Mucosa of rectum (tissue), 2 donors: ENCODE data around the gene APOB.

Source experiments
- H3K27ac ChIP-seq, 2 donors: one replicate each; pipeline ENCODE4 v1.7.0; 2013; ENCODE audit warnings: inconsistent platforms in 2 of 2, low read depth in 2 of 2, low read length in 2 of 2
- H3K27me3 ChIP-seq, 2 donors: one replicate each; pipeline ENCODE4 v1.7.0; 2013; ENCODE audit warnings: low read length in 2 of 2; ENCODE audit not compliant: control insufficient read depth in 2 of 2, insufficient read depth in 2 of 2
- H3K36me3 ChIP-seq, 2 donors: one replicate each; pipeline ENCODE4 v1.7.0; 2013; ENCODE audit warnings: low read length in 2 of 2; ENCODE audit not compliant: control insufficient read depth in 2 of 2, insufficient read depth in 2 of 2
- H3K4me1 ChIP-seq, 2 donors: one replicate each; pipeline ENCODE4 v1.7.0; 2013; ENCODE audit warnings: low read length in 2 of 2, mild to moderate bottlenecking in 1 of 2; ENCODE audit not compliant: control insufficient read depth in 2 of 2, insufficient read depth in 2 of 2
- H3K4me3 ChIP-seq, 2 donors: one replicate each; pipeline ENCODE4 v1.7.0; 2013; ENCODE audit warnings: low read length in 2 of 2
- H3K9ac ChIP-seq, 2 donors: one replicate each; pipeline ENCODE4 v1.7.0; 2013; ENCODE audit warnings: low read length in 2 of 2, low read depth in 1 of 2, mild to moderate bottlenecking in 1 of 2
- H3K9me3 ChIP-seq, 2 donors: one replicate each; pipeline ENCODE4 v1.7.0; 2013; ENCODE audit warnings: low read length in 2 of 2; ENCODE audit not compliant: control insufficient read depth in 2 of 2
- donor health status: healthy.
- donor health status: Normal muscosa, but diverticular disease.

Gene APOB

GRCh38 chr2:21038403-21039073 lies 5.3 kb downstream of the APOB start:
- H3K9me3 ChIP-seq = no peaks in the 10 kb centered on the region
- no peaks in the 10 kb centered on the region for H3K4me1 ChIP-seq
- H3K27me3 ChIP-seq = peaks cover 3 to 7% of the 10 kb centered on the region in 2 donors
- H3K9ac ChIP-seq = no peak overlapping the region
- no peaks in the 10 kb centered on the region for H3K36me3 ChIP-seq
- no peak overlapping the region for H3K27ac ChIP-seq
- H3K4me3 ChIP-seq = no peak overlapping the region

DNA sequence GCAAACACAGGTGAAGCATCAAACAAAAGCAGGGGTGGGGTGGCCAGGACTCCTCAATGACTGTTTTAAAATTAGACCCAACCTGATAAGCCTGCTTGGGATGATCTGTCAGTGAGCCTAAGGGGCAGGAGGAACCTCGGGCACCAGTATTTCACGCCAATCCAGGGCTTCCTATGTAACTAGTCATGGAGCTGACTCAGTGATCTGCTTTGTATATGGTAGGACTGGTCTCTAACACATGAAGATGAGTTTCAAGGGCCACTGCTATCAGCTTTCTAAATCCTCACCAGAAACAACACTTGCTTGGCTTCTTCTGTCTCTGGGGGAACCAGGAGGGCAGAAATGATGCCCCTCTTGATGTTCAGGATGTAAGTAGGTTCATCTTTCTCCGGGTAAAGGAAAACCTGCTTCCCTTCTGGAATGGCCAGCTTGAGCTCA lies 6.2 kb downstream of the APOB start:
- no peak overlapping the region for H3K27ac ChIP-seq
- H3K27me3 ChIP-seq = no peaks in the 10 kb centered on the region
- no peaks in the 10 kb centered on the region for H3K4me1 ChIP-seq
- no peaks in the 10 kb centered on the region for H3K9me3 ChIP-seq
- H3K4me3 ChIP-seq = no peak overlapping the region
- no peak overlapping the region for H3K9ac ChIP-seq
- no peaks in the 10 kb centered on the region for H3K36me3 ChIP-seq

DNA sequence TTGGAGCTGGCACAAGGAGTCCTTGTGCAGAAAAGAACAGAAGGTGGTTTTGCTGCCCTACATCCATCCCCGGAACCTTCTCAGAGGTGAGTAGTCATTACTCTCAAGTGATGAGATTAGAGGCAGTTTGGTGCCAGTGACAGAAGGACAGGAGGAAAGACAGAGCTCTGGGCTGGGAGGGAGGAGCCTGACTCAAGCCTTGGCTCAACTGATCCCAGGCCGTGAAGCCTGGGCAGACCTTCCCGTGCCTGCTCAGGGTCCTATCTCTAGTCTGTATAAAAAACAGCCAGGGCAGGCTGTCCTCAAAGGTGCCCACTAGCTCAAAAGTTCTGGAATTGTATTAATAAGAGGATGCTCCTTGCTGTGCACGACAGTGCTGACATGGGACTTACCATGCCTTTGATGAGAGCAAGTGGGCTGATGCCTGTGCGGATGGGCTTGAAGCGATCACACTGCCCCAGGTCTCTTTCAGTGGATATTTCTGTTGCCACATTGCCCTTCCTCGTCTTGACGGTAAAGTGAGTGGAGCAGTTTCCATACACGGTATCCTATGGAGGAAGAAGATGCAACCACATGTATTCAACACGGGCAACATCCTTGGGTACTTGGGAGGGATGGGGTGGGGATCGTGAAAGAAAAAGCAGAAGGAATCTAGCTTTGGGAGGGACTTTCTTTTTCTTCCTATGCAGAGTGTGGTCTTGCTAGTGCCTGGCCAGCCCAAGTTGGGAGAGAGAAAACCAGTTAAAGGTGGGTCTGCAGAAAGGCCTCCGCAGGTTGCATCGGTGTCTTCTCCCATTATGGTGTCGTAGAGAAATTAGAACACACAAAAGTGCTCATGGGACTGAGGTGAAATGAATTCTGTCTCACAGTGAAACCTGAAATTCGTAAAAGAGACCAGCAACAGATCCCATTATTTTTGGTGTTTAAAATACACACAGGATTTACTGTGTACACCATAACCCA lies 6.9 kb downstream of the APOB start:
- Histone ChIP-seq H3K27ac (no peak overlapping the region), H3K9ac (no peak overlapping the region), H3K36me3 (no peaks in the 10 kb centered on the region), H3K4me1 (no peaks in the 10 kb centered on the region), H3K27me3 (no peaks in the 10 kb centered on the region), H3K9me3 (no peaks in the 10 kb centered on the region), H3K4me3 (no peak overlapping the region)

DNA sequence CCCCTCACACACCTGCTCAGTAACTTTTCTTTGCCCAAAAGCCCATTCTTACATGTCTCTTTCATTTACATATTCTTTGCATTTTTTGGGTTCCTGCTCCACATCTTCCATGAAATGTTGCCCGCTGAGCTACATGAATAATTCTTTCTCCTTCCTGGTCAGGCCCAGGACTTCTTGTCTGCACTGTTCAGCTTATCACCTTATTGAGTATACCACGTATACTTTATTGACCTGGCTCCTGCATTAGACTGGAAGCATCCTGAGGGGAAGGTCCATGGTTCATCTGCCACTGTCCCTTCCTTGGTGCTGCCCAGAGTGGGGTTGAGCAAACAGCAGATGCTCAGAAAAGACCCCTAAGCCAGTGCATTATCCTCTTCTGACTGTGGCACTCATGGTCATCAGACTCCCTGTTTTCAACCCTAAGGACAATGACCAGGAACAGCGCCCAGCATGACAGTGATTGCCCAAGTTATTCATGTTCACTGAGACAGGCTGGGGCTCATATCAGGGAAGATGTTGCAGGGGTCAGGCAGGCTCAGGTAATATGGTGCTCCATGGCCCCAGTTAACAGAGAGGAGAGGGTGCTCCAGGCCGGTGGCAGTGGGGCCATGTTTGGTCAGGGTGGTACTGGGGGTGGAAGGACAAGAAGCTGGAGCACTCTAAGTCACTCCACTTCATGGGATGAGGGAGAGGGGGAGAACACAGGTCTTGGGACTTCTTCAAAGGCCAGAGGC lies 7.7 kb downstream of the APOB start:
- H3K9ac ChIP-seq = no peak overlapping the region
- no peaks in the 10 kb centered on the region for H3K27me3 ChIP-seq
- no peaks in the 10 kb centered on the region for H3K9me3 ChIP-seq
- no peak overlapping the region for H3K4me3 ChIP-seq
- no peaks in the 10 kb centered on the region for H3K36me3 ChIP-seq
- no peak overlapping the region for H3K27ac ChIP-seq
- no peaks in the 10 kb centered on the region for H3K4me1 ChIP-seq

GRCh38 chr2:21035282-21035973 lies 8.4 kb downstream of the APOB start:
- Histone ChIP-seq H3K27ac (no peak overlapping the region), H3K4me1 (no peaks in the 10 kb centered on the region), H3K9ac (no peak overlapping the region), H3K36me3 (no peaks in the 10 kb centered on the region), H3K9me3 (no peaks in the 10 kb centered on the region), H3K4me3 (no peak overlapping the region), H3K27me3 (no peaks in the 10 kb centered on the region)

GRCh38 chr2:21034972-21035279 lies 8.9 kb downstream of the APOB start:
- H3K4me3 ChIP-seq = no peak overlapping the region
- no peaks in the 10 kb centered on the region for H3K27me3 ChIP-seq
- no peaks in the 10 kb centered on the region for H3K9me3 ChIP-seq
- H3K9ac ChIP-seq = no peak overlapping the region
- H3K36me3 ChIP-seq = no peaks in the 10 kb centered on the region
- no peak overlapping the region for H3K27ac ChIP-seq
- no peaks in the 10 kb centered on the region for H3K4me1 ChIP-seq

GRCh38 chr2:21034156-21034971 lies 9.5 kb downstream of the APOB start:
- no peaks in the 10 kb centered on the region for H3K27me3 ChIP-seq
- no peak overlapping the region for H3K27ac ChIP-seq
- H3K9me3 ChIP-seq = no peaks in the 10 kb centered on the region
- H3K36me3 ChIP-seq = no peaks in the 10 kb centered on the region
- H3K9ac ChIP-seq = no peak overlapping the region
- no peak overlapping the region for H3K4me3 ChIP-seq
- no peaks in the 10 kb centered on the region for H3K4me1 ChIP-seq

- H3K27me3 ChIP-seq = no peaks in the 10 kb centered on the region
- H3K9ac ChIP-seq = no peak overlapping the region
- H3K36me3 ChIP-seq = no peaks in the 10 kb centered on the region
- H3K27ac ChIP-seq = no peak overlapping the region
- H3K4me3 ChIP-seq = no peak overlapping the region
- H3K4me1 ChIP-seq = no peaks in the 10 kb centered on the region
- no peaks in the 10 kb centered on the region for H3K9me3 ChIP-seq
These were observed 10.4 kb downstream of the APOB start for GRCh38 chr2:21033237-21034155.
